Stimulated activated CD4-positive, alpha-beta T cell treated with anti-CD3 and anti-CD28 coated beads, TNF-alpha, amount 100 ng/mL, for 48 hours (primary cell): ENCODE measurements around the gene ATP10A.
"Not testable (repeated sequence)": the region's sequence is repeated elsewhere in the genome, so short reads cannot be mapped to it uniquely, and the experiment has no call there.

Experiments
- DNase-seq, 3 donors: peaks; one replicate each; pipeline ENCODE4 v3.0.0-alpha.2; 2020; ENCODE audit warnings: low read depth in 3 of 3

The ATP10A gene

DNA sequence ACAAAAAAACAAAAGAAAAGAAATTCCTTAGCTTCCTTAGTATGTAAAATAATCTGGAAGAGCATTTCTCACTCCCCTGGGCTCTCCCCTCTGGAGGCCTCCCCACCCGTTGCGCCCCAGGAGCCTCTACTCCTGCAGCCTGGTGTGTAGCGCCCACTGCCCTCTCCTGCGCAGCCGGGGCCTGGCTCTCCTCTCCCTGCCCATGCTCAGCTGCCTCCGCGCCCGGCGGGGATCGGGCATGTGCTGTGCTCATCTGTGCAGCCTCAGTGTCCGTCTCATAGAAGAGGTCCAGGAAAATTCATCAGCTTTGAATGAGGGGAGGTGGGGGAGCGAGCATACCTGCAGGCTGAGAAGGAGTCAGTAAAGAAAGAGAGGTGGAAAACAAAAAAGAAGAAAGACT, 203.9 kb downstream of the ATP10A start:
- no peak for DNase-seq

DNA sequence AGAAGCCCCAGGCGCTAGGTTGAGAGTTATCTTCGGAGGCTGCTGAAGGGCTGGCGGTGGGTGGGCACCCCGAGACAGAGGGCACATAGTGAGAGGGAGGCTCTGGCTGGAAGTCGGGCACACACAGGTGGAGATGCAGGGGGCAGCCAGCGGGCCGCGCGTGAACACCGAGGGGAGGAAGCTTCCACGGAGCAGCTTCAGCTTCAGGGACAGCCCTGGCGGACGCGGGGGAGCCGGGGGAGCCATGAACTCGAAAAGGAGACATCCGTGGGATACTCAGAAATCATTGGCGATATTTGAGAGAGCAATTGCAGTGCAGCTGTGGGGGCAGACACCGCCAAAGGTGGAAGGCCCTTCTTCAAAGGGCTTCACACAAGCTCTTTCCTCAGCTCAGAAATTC, 204.6 kb downstream of the ATP10A start:
- no peak for DNase-seq

DNA sequence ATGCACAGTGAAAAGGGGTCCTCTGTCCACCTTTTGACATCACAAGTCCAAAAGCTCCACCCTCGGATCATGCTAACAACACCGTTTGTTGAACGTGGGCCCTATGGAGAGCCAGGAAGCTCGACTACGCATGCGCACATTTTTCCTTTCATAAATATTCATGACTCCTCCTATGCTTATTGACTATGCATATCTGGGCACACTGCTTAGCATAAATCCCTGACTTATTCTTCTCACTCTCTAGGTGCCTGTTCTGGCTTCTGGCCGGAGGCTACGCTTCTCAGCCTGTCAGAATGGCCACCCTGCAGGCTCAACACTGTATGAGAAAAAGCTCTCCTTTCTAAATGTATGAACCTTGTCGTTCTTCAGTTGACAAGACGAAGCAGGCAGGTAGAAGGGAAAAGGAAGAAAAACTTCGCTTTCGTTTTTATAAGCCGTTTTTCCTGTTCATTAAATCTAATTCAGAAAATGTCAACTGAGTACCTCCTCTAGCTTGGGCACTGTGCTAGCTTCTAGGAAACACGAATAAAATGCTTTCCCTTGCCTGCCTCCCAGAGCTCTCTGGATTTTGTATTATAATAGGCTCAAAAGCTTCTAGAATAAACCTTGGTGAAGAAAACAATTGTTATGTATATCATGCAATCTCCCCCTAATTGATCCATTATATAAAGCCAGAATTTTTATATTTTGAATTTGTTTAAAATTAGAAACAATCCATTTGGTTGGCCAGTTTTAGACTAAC, 207.7 kb downstream of the ATP10A start:
- no peak for DNase-seq

DNA sequence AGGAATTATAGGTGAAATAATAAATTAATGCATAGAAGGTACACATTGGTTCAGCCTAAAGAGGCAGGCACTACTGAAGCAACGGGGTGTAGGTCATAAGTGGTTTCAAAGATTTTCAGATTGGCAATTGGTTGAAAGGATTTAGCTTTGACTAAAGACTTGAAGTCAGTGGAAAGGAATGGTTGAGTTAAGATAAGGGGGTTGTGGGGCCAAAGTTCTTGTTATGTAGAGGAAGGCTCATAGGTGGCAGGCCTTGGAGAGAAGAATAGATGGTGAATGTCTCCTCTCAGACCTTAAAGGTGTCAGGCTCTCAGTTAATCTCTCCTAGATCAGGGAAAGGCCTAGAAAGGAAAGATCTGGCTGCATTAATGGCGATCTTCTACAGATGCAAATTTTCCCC, 209.8 kb downstream of the ATP10A start:
- no peak for DNase-seq

DNA sequence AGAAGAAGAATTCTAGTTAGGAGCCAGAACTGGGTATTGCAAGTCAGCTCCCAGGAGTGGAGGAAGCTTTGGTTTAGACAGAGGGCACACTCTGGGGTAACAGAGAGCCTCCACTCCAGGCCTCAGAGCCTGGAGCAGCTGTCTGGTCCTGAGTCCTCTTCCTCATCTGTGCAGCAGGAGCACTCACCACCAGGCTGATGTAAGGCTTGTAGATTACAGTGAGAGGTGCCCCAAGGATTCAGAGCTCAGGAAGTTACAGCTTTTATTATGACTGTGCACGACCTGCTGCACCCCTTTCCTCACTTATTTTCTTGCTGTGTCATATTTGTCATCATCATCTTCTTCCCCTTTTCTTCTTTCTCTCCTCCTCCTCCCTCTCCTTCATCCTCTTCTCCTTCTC, 210.4 kb downstream of the ATP10A start:
- DNase-seq, result no peak

DNA sequence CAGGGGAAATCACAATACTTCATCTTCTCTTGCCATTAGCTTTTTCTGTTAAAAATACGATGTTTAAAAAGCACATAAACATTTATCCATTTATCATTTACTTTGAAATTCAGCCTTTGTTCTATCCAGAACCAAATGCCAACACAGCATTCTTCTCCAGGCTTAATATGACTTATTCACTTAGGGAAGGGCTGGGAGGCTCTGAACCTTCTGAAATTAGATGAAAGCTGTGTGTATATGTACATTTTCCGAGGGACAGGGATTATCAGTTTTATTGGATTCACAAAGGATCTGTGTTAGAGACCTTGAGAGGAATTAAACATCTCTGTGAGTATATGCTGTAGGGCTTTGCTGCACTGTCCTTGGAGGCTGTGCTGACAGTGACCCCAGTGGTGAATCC, 213.7 kb downstream of the ATP10A start:
- no peak for DNase-seq

- no peak for DNase-seq
Measured at GRCh38 chr15:25643120-25643519, 220.0 kb downstream of the ATP10A start.

GRCh38 chr15:25641762-25642161, 221.4 kb downstream of the ATP10A start:
- no peak for DNase-seq

DNA sequence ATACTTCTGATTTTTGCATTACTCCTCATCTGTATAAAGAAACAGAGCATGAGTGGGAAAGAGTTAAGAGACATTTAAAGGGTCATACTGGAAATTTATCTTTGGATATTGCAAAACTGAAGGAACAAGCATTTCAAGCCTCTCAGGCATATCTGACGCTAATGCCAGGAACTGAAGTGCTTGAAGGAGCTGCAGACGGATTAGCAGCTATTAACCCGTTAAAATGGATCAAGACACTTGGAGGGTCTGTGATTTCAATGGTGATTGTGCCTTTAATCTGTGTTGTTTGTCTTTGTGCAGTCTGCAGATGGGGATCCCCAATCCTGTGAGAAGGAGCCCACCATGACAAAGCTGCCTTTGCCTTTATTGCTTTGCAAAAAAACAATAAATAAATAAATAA, 221.8 kb downstream of the ATP10A start:
- DNase-seq, result no peak

GRCh38 chr15:25640959-25641358, 222.2 kb downstream of the ATP10A start:
- DNase-seq, result not testable (repeated sequence)

DNA sequence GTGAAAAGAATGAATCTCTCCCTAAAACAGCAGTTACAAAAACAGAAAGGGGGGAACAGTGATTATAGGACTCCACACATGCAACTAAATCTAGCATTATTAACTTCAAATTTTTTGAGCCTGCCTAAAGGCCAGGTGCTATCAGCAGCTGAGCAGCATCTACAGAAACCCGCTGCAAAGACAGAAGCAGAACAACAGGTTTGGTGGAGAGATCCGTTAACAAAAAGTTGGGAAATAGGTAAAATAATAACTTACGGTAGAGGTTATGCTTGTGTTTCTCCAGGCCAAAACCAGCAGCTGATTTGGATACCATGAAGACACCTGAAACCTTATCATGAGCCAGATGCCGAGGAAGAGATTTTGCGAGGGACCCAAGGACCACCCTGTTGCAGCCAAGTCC, 222.7 kb downstream of the ATP10A start:
- DNase-seq, result no peak

GRCh38 chr15:25636486-25636885, 226.6 kb downstream of the ATP10A start:
- not testable (repeated sequence) for DNase-seq

- no peak for DNase-seq
Measured at GRCh38 chr15:25635191-25635590, 227.9 kb downstream of the ATP10A start.

DNA sequence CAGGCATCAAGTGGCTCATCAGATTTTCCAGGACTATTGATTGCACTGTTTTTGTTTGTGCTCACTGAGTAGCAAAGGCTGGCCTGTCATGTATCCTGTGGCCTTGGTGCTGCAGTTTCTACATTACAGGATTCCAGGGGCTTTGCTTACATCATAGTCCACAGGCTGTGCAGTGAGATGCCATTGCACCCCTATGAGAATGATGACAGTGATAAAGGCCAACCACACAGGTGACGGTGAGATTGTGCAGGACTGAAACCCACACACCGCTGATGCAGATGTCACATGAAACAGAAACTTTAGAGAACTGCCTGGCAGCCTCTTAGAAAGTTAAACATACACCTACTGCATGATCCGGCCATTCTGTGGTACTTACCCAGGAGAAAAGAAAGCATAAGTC, 229.3 kb downstream of the ATP10A start:
- no peak for DNase-seq

- DNase-seq, result no peak
Measured at GRCh38 chr15:25631971-25632370, 231.2 kb downstream of the ATP10A start.
